Measurements from ENCODE around the gene HAO2.

GRCh38 chr1:119391749-119392148, 23.2 kb downstream of the HAO2 start:
- TF ChIP-seq POLR2AphosphoS5 (IDR thresholded peaks at IDR 0.05; ENCODE audit: low read depth, low read length) (no peak), POLR2A (IDR thresholded peaks at IDR 0.05; ENCODE audit: low read depth, low read length) (no peak)
